SK-N-SH (cell line): ENCODE results near the gene CCND2. TPM values are rescaled to one million over a fixed set of nuclear protein-coding genes. Genes with fewer than 3 reads are reported as not detected.

Experiments used
- CTCF ChIA-PET: fragments of 300-600, 350-600 bp; formaldehyde crosslinking; extraction: SDS; loops from one replicate; lab custom pipeline; 2021; lab: Yijun Ruan, JAX
- POLR2A ChIA-PET: fragments of 350-600 bp; sonication (Branson Sonifier 250); formaldehyde crosslinking; extraction: SDS; loops from one replicate; lab custom pipeline; 2020; ENCODE audit warnings: antibody characterized with exemption, inconsistent platforms; lab: Yijun Ruan, JAX
- DNase-seq: peaks from one replicate; pipeline ENCODE4 v3.0.0; 2012
- H2AFZ ChIP-seq: fragments of 200-600 bp; sonication (generic); 2 replicates; pipeline ENCODE4 v1.8.1; 2016; ENCODE audit warnings: antibody characterized with exemption, mild to moderate bottlenecking, low read depth
- H3F3A ChIP-seq: fragments of 200-600 bp; sonication (generic); replicated peaks from 2 replicates; pipeline ENCODE3; 2016; ENCODE audit warnings: antibody characterized with exemption, mild to moderate bottlenecking; ENCODE audit not compliant: insufficient read depth
- H3K27ac ChIP-seq, 2 experiments: fragments of 200-500 bp in 1 of 2; fragments of 200-600 bp in 1 of 2; sonication (Bioruptor generic) in 1 of 2; sonication (generic), shearing (Covaris generic) in 1 of 2; 2 replicates each; pipeline versions ENCODE4 v1.5.1 to v1.6.1; 2014 to 2016; ENCODE audit warnings: low read depth in 2 of 2, inconsistent platforms in 1 of 2, low read length in 1 of 2, mild to moderate bottlenecking in 1 of 2, mixed read lengths in 1 of 2
- H3K27me3 ChIP-seq: fragments of 200-600 bp; sonication (generic), shearing (Covaris generic); 2 replicates; pipeline ENCODE4 v1.6.1; 2016; ENCODE audit warnings: mixed run types; ENCODE audit not compliant: insufficient read depth
- H3K36me3 ChIP-seq, 2 experiments: fragments of 200-500 bp in 1 of 2; fragments of 200-600 bp in 1 of 2; sonication (Bioruptor generic) in 1 of 2; sonication (generic) in 1 of 2; replicated peaks in 1 of 2; 2 replicates each; pipeline versions ENCODE3 to v1.5.1; 2014 to 2016; ENCODE audit warnings: low read length in 1 of 2, mild to moderate bottlenecking in 1 of 2; ENCODE audit not compliant: insufficient read depth in 2 of 2, control insufficient read depth in 1 of 2
- H3K4me1 ChIP-seq, 2 experiments: fragments of 200-500 bp in 1 of 2; fragments of 200-600 bp in 1 of 2; sonication (Bioruptor generic) in 1 of 2; sonication (generic), shearing (Covaris generic) in 1 of 2; 2 replicates each; pipeline versions ENCODE4 v1.5.1 to v1.6.1; 2014 to 2016; ENCODE audit warnings: low read depth in 1 of 2, low read length in 1 of 2, mixed run types in 1 of 2; ENCODE audit not compliant: insufficient read depth in 2 of 2, control insufficient read depth in 1 of 2
- H3K4me2 ChIP-seq: fragments of 200-600 bp; sonication (generic), shearing (Covaris generic); 2 replicates; pipeline ENCODE4 v1.6.1; 2017; ENCODE audit warnings: mixed run types
- H3K4me3 ChIP-seq, 2 experiments: fragments of 200-500 bp in 1 of 2; fragments of 200-600 bp in 1 of 2; sonication (Bioruptor generic) in 1 of 2; sonication (generic), shearing (Covaris generic) in 1 of 2; 2 replicates each; pipeline versions ENCODE4 v1.5.1 to v1.8.1; 2014 to 2016; ENCODE audit warnings: low read depth in 2 of 2, inconsistent platforms in 1 of 2, low read length in 1 of 2, mild to moderate bottlenecking in 1 of 2, mixed read lengths in 1 of 2, moderate library complexity in 1 of 2
- H3K79me2 ChIP-seq: fragments of 200-600 bp; sonication (generic); 2 replicates; pipeline ENCODE4 v1.8.1; 2017; ENCODE audit warnings: mild to moderate bottlenecking; ENCODE audit not compliant: insufficient read depth
- H3K9ac ChIP-seq: fragments of 200-600 bp; sonication (generic); 2 replicates; pipeline ENCODE4 v1.6.1; 2017; ENCODE audit warnings: mixed run types
- H3K9me2 ChIP-seq: fragments of 200-600 bp; sonication (generic); 2 replicates; pipeline ENCODE4 v1.6.1; 2017; ENCODE audit warnings: mixed run types
- H3K9me3 ChIP-seq: fragments of 200-600 bp; sonication (generic); 2 replicates; pipeline ENCODE4 v1.6.1; 2017; ENCODE audit warnings: mixed run types, mild to moderate bottlenecking, moderate library complexity
- H4K20me1 ChIP-seq: fragments of 200-600 bp; sonication (generic); 2 replicates; pipeline ENCODE4 v1.6.1; 2017; ENCODE audit warnings: mild to moderate bottlenecking, mixed run types; ENCODE audit not compliant: insufficient read depth
- CHD2 ChIP-seq: fragments of 150-350 bp; IDR thresholded peaks from 2 replicates; pipeline ENCODE4 v1.6.1; 2018; ENCODE audit warnings: low read length; ENCODE audit not compliant: partially characterized antibody
- ELF1 ChIP-seq: IDR thresholded peaks from 2 replicates; pipeline ENCODE4 v1.4.0; 2012
- FOSL2 ChIP-seq: IDR thresholded peaks from 2 replicates; pipeline ENCODE4 v1.4.0; 2012; ENCODE audit warnings: low read depth, mild to moderate bottlenecking, moderate library complexity, borderline replicate concordance
- FOXM1 ChIP-seq: IDR thresholded peaks from 2 replicates; pipeline ENCODE4 v1.4.0; 2012; ENCODE audit warnings: low read depth, mild to moderate bottlenecking
- GABPA ChIP-seq: IDR thresholded peaks from 2 replicates; pipeline ENCODE4 v1.4.0; 2012; ENCODE audit warnings: low read depth, mild to moderate bottlenecking
- JUND ChIP-seq: IDR thresholded peaks from 2 replicates; pipeline ENCODE4 v1.4.0; 2012
- NFIC ChIP-seq: IDR thresholded peaks from 2 replicates; pipeline ENCODE4 v1.4.0; 2012; ENCODE audit warnings: borderline replicate concordance
- RAD21 ChIP-seq: IDR thresholded peaks from 2 replicates; pipeline ENCODE4 v1.6.1; 2012; ENCODE audit warnings: mild to moderate bottlenecking, low read length
- RCOR1 ChIP-seq: fragments of 150-350 bp; IDR thresholded peaks from 2 replicates; pipeline ENCODE4 v1.6.1; 2017; ENCODE audit warnings: antibody characterized with exemption, low read length
- RXRA ChIP-seq: IDR thresholded peaks from 2 replicates; pipeline ENCODE4 v1.4.0; 2012; ENCODE audit warnings: low read depth, mild to moderate bottlenecking, borderline replicate concordance
- SIN3A ChIP-seq: IDR thresholded peaks from 2 replicates; pipeline ENCODE4 v1.6.1; 2012; ENCODE audit warnings: low read depth, mild to moderate bottlenecking, low read length, moderate library complexity, borderline replicate concordance
- TCF12 ChIP-seq: IDR thresholded peaks from 2 replicates; pipeline ENCODE4 v1.4.0; 2012
- YY1 ChIP-seq: IDR thresholded peaks from 2 replicates; pipeline ENCODE4 v1.4.0; 2012; ENCODE audit warnings: low read depth, mild to moderate bottlenecking
- WGBS: methylation state at CpG from one replicate; pipeline ENCODE4 v1.1.6; 2017; ENCODE audit warnings: low lambda C conversion rate; 5-methylcytosine and 5-hydroxymethylcytosine counted together
- polyA plus RNA-seq, 3 experiments: library from polyadenylated mRNA; depleted of rRNA; stranded (reverse); fragments of >200 nt; gene quantifications; 2 replicates each; pipeline ENCODE4 v1.2.3, GENCODE V29; 2012
- TF ChIP-seq, protein P1 (sequence below): fragments of 200-600 bp; sonication (generic); IDR thresholded peaks from 2 replicates; pipeline ENCODE4 v1.6.1; 2017; ENCODE audit warnings: antibody characterized with exemption, mild to moderate bottlenecking, moderate library complexity
- TF ChIP-seq, protein P2 (sequence below): IDR thresholded peaks from 2 replicates; pipeline ENCODE4 v1.6.1; 2012; ENCODE audit warnings: mild to moderate bottlenecking, low read depth, low read length, moderate library complexity
- TF ChIP-seq, protein P3 (sequence below): fragments of 150-350 bp; IDR thresholded peaks from 2 replicates; pipeline ENCODE4 v1.6.1; 2017; ENCODE audit warnings: antibody characterized with exemption, low read length, low read depth, borderline replicate concordance
- TF ChIP-seq, protein P4 (sequence below): fragments of 150-350 bp; IDR thresholded peaks from 2 replicates; pipeline ENCODE4 v1.6.1; 2016; ENCODE audit warnings: mild to moderate bottlenecking, low read depth, low read length

The CCND2 gene
- polyA plus RNA-seq, 1 of the 3 experiments (the other 2 are of a cell fraction), result not detected

DNA sequence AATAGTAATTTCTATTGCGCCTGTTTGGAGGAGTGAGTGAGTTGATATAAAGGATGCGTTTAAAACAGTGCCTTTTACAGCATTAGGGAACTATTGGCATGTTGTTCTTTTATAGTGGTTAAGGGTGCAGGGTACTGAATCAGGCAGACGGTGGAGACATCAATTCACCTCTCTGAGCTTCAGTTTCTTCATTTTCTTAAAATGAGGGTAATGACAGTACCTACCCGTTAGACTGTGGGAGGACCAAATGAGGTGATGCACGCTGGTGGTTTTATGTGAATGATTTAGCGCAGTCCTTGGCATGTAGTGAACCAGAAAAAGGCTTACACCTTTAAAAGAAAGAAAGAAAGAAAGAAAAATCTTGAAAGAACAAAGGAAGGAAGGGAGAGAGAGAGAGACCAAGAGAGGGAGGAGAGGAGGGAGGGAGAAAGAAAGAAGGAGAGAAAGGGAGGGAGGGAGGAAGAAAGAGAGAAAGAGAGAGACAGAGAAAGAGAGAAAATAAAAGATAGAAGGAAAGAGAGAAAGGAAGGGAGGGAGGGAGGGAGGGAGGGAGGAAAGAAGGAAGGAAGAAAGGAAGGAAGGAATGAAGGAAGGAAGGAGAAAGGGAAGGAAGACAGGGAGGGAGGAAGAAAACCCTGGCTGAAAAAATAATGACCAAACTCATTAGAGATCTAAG lies 22.2 kb upstream of the CCND2 start:
- DNase-seq, result no peak
- ChIA-PET POLR2A (no interaction called here), CTCF (interaction anchor here (1.2 kb wide), 1 partner anchor 25 kb away, joined by 3 read pairs; no protein-coding TSS in a partner anchor)
- Histone ChIP-seq H3K79me2 (no peaks in the 10 kb centered on the region), H3K27ac (no peak overlapping the region), H3K4me2 (no peak overlapping the region), H3K27me3 (peaks cover 51% of the 10 kb centered on the region), H3K4me1 (no peaks in the 10 kb centered on the region), H3K4me3 (no peak overlapping the region), H4K20me1 (no peaks in the 10 kb centered on the region), H3K36me3 (no peaks in the 10 kb centered on the region), H2AFZ (no peak overlapping the region), H3K9ac (no peak overlapping the region), H3K9me3 (no peaks in the 10 kb centered on the region), H3K9me2 (no peaks in the 10 kb centered on the region), H3F3A (no peaks in the 10 kb centered on the region)
- TF ChIP-seq TCF12 (no peak), NFIC (no peak), JUND (no peak), RCOR1 (no peak), RXRA (no peak), FOXM1 (no peak)
- TF ChIP-seq, protein P1, sequence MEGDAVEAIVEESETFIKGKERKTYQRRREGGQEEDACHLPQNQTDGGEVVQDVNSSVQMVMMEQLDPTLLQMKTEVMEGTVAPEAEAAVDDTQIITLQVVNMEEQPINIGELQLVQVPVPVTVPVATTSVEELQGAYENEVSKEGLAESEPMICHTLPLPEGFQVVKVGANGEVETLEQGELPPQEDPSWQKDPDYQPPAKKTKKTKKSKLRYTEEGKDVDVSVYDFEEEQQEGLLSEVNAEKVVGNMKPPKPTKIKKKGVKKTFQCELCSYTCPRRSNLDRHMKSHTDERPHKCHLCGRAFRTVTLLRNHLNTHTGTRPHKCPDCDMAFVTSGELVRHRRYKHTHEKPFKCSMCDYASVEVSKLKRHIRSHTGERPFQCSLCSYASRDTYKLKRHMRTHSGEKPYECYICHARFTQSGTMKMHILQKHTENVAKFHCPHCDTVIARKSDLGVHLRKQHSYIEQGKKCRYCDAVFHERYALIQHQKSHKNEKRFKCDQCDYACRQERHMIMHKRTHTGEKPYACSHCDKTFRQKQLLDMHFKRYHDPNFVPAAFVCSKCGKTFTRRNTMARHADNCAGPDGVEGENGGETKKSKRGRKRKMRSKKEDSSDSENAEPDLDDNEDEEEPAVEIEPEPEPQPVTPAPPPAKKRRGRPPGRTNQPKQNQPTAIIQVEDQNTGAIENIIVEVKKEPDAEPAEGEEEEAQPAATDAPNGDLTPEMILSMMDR, result no peak
- TF ChIP-seq, protein P2, sequence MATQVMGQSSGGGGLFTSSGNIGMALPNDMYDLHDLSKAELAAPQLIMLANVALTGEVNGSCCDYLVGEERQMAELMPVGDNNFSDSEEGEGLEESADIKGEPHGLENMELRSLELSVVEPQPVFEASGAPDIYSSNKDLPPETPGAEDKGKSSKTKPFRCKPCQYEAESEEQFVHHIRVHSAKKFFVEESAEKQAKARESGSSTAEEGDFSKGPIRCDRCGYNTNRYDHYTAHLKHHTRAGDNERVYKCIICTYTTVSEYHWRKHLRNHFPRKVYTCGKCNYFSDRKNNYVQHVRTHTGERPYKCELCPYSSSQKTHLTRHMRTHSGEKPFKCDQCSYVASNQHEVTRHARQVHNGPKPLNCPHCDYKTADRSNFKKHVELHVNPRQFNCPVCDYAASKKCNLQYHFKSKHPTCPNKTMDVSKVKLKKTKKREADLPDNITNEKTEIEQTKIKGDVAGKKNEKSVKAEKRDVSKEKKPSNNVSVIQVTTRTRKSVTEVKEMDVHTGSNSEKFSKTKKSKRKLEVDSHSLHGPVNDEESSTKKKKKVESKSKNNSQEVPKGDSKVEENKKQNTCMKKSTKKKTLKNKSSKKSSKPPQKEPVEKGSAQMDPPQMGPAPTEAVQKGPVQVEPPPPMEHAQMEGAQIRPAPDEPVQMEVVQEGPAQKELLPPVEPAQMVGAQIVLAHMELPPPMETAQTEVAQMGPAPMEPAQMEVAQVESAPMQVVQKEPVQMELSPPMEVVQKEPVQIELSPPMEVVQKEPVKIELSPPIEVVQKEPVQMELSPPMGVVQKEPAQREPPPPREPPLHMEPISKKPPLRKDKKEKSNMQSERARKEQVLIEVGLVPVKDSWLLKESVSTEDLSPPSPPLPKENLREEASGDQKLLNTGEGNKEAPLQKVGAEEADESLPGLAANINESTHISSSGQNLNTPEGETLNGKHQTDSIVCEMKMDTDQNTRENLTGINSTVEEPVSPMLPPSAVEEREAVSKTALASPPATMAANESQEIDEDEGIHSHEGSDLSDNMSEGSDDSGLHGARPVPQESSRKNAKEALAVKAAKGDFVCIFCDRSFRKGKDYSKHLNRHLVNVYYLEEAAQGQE, result no peak
- TF ChIP-seq, protein P3, sequence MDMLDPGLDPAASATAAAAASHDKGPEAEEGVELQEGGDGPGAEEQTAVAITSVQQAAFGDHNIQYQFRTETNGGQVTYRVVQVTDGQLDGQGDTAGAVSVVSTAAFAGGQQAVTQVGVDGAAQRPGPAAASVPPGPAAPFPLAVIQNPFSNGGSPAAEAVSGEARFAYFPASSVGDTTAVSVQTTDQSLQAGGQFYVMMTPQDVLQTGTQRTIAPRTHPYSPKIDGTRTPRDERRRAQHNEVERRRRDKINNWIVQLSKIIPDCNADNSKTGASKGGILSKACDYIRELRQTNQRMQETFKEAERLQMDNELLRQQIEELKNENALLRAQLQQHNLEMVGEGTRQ, result no peak
- 4% methylated on average over 6 of the region's 6 CpGs for WGBS

DNA sequence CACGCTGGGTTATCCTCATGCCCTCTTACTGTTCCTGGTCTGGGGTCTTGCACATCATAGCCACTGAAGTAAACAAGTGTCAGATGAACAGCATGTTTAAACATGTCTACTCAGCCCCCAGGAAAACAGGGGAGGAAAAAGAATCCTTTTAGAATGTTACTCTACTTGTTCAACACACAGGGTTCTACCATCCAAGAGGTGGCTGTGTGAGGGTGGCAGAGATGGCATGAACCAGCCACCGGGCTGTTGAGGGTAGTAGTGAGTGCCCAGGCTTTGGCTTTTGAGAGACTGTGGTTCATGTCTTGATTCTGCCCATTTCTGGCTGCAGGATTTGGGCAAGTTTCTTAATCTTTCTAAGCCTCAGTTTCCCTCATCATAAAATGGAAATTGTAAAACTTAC lies 21.6 kb upstream of the CCND2 start:
- Histone ChIP-seq H3K27ac (no peak overlapping the region), H3K9me2 (no peaks in the 10 kb centered on the region), H3F3A (no peaks in the 10 kb centered on the region), H4K20me1 (no peaks in the 10 kb centered on the region), H3K27me3 (peaks cover 50% of the 10 kb centered on the region), H2AFZ (no peak overlapping the region), H3K9ac (no peak overlapping the region), H3K36me3 (no peaks in the 10 kb centered on the region), H3K4me3 (no peak overlapping the region), H3K4me2 (no peak overlapping the region), H3K4me1 (no peaks in the 10 kb centered on the region), H3K79me2 (no peaks in the 10 kb centered on the region), H3K9me3 (no peaks in the 10 kb centered on the region)
- CTCF ChIA-PET, result no interaction called here
- no peak for TF ChIP-seq ELF1
- TF ChIP-seq, protein P4, sequence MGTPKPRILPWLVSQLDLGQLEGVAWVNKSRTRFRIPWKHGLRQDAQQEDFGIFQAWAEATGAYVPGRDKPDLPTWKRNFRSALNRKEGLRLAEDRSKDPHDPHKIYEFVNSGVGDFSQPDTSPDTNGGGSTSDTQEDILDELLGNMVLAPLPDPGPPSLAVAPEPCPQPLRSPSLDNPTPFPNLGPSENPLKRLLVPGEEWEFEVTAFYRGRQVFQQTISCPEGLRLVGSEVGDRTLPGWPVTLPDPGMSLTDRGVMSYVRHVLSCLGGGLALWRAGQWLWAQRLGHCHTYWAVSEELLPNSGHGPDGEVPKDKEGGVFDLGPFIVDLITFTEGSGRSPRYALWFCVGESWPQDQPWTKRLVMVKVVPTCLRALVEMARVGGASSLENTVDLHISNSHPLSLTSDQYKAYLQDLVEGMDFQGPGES, result no peak
- TF ChIP-seq GABPA, result no peak
- no peak for TF ChIP-seq YY1
- no peak for TF ChIP-seq RAD21
- TF ChIP-seq, protein P3, result no peak
- TF ChIP-seq FOSL2, result no peak
- TF ChIP-seq RXRA, result no peak
- no peak for TF ChIP-seq CHD2
- TF ChIP-seq SIN3A, result no peak
- DNase-seq, result no peak
- WGBS, result 4% methylated on average over 2 of the region's 2 CpGs
- POLR2A ChIA-PET, result no interaction called here
